NCI-H1417 treated with DMSO at 0.1 percent for 48 hours (cell line): Measurements from ENCODE around the gene MAP3K14.
A peak's percentile ranks its signal among the peaks of the same experiment; 100 is the strongest.

Experiments
- DNase-seq: peaks from one replicate; lab custom pipeline; 2025; lab: John Stamatoyannopoulos, UW

MAP3K14 gene

GRCh38 chr17:45338996-45339535 is 22.2 kb upstream of the MAP3K14 start:
- DNase-seq, result no peak

GRCh38 chr17:45338023-45338781 is 21.4 kb upstream of the MAP3K14 start:
- DNase-seq, result no peak

- no peak for DNase-seq
These were observed 19.8 kb upstream of the MAP3K14 start for GRCh38 chr17:45336390-45337182.

GRCh38 chr17:45335721-45336120 is 18.9 kb upstream of the MAP3K14 start:
- no peak for DNase-seq

GRCh38 chr17:45334701-45335677 is 18.2 kb upstream of the MAP3K14 start:
- DNase-seq, result no peak

- DNase-seq, result peak; percentile 48
These were observed 17.4 kb upstream of the MAP3K14 start for GRCh38 chr17:45334231-45334630.

- DNase-seq, result no peak
These were observed 16.9 kb upstream of the MAP3K14 start for GRCh38 chr17:45333702-45334092.

- no peak for DNase-seq
These were observed 16.3 kb upstream of the MAP3K14 start for GRCh38 chr17:45332989-45333701.

GRCh38 chr17:45332505-45332904 is 15.7 kb upstream of the MAP3K14 start:
- no peak for DNase-seq

- no peak for DNase-seq
These were observed 9.8 kb upstream of the MAP3K14 start for GRCh38 chr17:45326626-45327025.

GRCh38 chr17:45325810-45326209 is 9.0 kb upstream of the MAP3K14 start:
- DNase-seq, result no peak

GRCh38 chr17:45324336-45324735 is 7.5 kb upstream of the MAP3K14 start:
- DNase-seq, result no peak

GRCh38 chr17:45322168-45322567 is 5.3 kb upstream of the MAP3K14 start:
- no peak for DNase-seq

- no peak for DNase-seq
These were observed 4.2 kb upstream of the MAP3K14 start for GRCh38 chr17:45320931-45321461.

- DNase-seq, result no peak
These were observed 3.6 kb upstream of the MAP3K14 start for GRCh38 chr17:45320349-45320930.

GRCh38 chr17:45319239-45319703 is 2.5 kb upstream of the MAP3K14 start:
- DNase-seq, result no peak

- no peak for DNase-seq
These were observed 1.9 kb upstream of the MAP3K14 start for GRCh38 chr17:45318561-45319230.

- peak; percentile 99 for DNase-seq
These were observed 500 bp upstream of the MAP3K14 start for GRCh38 chr17:45317111-45317928.
